CMK (cell line): ENCODE measurements around the gene COMMD1.
"Not testable (repeated sequence)": the region's sequence is repeated elsewhere in the genome, so short reads cannot be mapped to it uniquely, and the experiment has no call there.

ENCODE experiments used
- DNase-seq: peaks from one replicate; pipeline ENCODE4 v3.0.0-alpha.2; 2010; ENCODE audit warnings: low read depth

COMMD1 gene

GRCh38 chr2:61924895-61925663 lies 19.6 kb downstream of the COMMD1 start:
- no peak for DNase-seq

- DNase-seq: no peak
These were observed 21.3 kb downstream of the COMMD1 start for GRCh38 chr2:61926531-61927477.

GRCh38 chr2:61928826-61929461 lies 23.5 kb downstream of the COMMD1 start:
- no peak for DNase-seq

GRCh38 chr2:61937098-61937497 lies 31.6 kb downstream of the COMMD1 start:
- DNase-seq: no peak

GRCh38 chr2:61937886-61938285 lies 32.4 kb downstream of the COMMD1 start:
- no peak for DNase-seq

- no peak for DNase-seq
These were observed 33.0 kb downstream of the COMMD1 start for GRCh38 chr2:61938511-61938910.

GRCh38 chr2:61943251-61943650 lies 37.8 kb downstream of the COMMD1 start:
- no peak for DNase-seq

GRCh38 chr2:61946666-61947065 lies 41.2 kb downstream of the COMMD1 start:
- no peak for DNase-seq

GRCh38 chr2:61948661-61949457 lies 43.4 kb downstream of the COMMD1 start:
- DNase-seq: no peak

GRCh38 chr2:61949458-61949713 lies 43.9 kb downstream of the COMMD1 start:
- DNase-seq: no peak

GRCh38 chr2:61949714-61950560 lies 44.5 kb downstream of the COMMD1 start:
- DNase-seq: no peak

- no peak for DNase-seq
These were observed 45.3 kb downstream of the COMMD1 start for GRCh38 chr2:61950571-61951315.

- no peak for DNase-seq
These were observed 46.4 kb downstream of the COMMD1 start for GRCh38 chr2:61951881-61952280.

- DNase-seq: no peak
These were observed 46.8 kb downstream of the COMMD1 start for GRCh38 chr2:61952288-61952687.

- DNase-seq: not testable (repeated sequence)
These were observed 49.4 kb downstream of the COMMD1 start for GRCh38 chr2:61954856-61955255.

- no peak for DNase-seq
These were observed 54.2 kb downstream of the COMMD1 start for GRCh38 chr2:61959381-61960293.

GRCh38 chr2:61961231-61961901 lies 55.9 kb downstream of the COMMD1 start:
- no peak for DNase-seq

- no peak for DNase-seq
These were observed 56.9 kb downstream of the COMMD1 start for GRCh38 chr2:61962095-61962984.
